ENCODE data around the gene HOMER3.
"Not testable (repeated sequence)": the region's sequence is repeated elsewhere in the genome, so short reads cannot be mapped to it uniquely, and the experiment has no call there.

Gene HOMER3

GRCh38 chr19:18952364-18953003, 11.5 kb upstream of the HOMER3 start:
- not testable (repeated sequence) for DNase-seq (ENCODE audit: low read depth in 3 of 3)

- DNase-seq (ENCODE audit: low read depth in 3 of 3), result no peak
These were observed 10.8 kb upstream of the HOMER3 start for GRCh38 chr19:18951721-18952281.

- no peak for DNase-seq (ENCODE audit: low read depth in 3 of 3)
These were observed 8.8 kb upstream of the HOMER3 start for GRCh38 chr19:18949858-18950257.

DNA sequence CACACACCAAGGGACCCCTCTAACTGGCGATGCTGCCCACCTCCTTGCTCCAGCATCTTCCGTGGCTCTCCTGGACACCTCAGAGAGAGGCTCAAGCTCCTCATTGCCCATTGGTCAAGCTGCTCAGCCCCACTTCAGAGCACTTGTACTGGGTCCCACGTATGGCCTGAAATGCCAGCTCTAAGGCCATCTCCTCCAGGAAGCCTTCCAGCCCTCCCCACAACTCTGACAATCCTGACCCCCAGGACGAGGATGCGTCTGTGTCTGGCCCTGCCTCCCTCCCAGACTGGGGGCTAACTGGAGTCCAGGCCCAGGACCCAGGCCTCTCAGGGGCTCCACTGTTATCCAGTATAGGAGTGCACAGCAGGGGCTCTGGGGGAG, 7.9 kb upstream of the HOMER3 start:
- no peak for DNase-seq (ENCODE audit: low read depth in 3 of 3)

DNA sequence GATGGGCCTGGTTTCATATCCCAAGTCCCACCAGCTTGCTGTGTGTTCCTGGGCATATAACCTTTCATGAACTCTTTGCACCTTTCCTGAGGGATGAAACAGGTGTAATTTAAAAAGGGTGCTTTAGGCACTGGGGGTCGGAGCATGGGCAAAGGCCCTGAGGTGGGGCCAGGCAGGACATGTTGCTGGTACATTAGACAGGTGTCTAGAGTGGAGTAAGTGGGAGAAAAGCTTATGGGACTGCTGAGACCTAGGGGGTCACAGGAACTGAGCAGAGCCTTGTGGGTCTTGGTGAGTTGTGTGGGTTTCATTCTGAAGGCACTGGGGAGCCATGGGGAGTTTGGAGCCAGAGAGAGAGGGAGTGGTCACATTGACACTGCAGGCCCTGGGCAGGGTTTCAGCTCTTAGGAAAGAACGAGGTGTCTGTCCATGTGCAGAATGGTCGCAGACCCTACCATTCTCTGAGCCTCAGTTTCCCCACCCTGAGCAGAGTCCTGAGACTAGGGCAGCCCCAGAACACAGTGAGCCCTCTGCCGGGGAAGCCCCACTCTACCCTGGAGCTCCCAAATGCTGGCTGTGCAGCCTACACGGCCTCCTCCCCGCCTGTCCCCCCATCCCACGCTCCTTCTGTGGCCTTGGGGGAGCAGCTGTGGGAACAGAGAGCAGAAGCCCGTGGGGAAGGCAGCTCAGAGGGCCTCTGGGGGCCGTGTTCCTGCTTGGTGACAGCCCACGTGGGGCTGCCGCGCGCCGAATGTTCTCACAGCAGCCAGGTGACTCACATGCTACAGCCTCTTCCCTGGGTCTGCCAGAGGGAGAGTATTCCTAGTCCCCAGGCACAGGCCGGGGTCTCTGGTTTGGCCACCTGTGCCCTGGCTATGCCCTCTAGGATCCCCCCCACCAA, 7.3 kb upstream of the HOMER3 start:
- DNase-seq (ENCODE audit: low read depth in 3 of 3), result no peak

- no peak for DNase-seq (ENCODE audit: low read depth in 3 of 3)
These were observed 5.9 kb upstream of the HOMER3 start for GRCh38 chr19:18946918-18947317.

DNA sequence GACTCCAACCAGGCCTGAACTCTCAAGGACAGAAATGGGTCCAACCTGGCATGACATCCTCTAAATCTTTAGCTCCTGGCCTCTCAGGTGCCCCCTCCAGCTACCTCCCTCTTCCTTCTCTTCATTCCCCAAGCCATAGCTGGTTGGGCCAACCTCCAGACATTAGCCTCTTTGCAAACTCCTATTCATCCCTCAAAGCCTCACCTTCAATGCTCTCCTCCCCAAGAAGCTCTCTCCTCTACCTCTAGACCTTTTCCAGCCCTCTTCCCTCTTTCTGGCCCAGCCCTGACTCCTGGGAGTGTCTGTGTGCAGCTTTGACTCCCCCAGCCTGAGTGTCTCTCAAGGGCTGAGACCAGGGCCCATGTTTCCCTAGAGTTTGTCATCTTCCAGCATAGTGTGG, 5.3 kb upstream of the HOMER3 start:
- DNase-seq (ENCODE audit: low read depth in 3 of 3), result no peak

GRCh38 chr19:18945297-18945696, 4.3 kb upstream of the HOMER3 start:
- no peak for DNase-seq (ENCODE audit: low read depth in 3 of 3)

DNA sequence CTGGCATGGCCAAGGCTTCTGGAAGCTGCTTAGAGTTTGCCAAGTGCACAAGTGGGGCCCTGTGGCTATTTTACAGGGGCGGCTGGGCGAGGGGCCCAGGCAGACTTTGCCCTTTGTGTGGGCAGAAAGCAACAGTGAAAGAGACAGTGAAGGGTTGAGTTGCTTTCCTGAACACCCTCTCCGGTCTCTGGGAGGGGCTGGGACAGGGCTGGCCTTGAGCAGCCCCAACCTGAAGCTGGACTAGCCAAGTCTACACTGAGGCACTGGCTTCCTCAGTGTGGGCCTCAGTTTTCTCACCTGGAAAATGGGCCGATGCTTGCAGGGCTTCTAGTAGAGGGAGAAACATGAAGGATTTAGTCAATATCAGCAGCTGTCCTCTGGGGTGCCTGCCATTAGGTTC, 2.4 kb upstream of the HOMER3 start:
- no peak for DNase-seq (ENCODE audit: low read depth in 3 of 3)

DNA sequence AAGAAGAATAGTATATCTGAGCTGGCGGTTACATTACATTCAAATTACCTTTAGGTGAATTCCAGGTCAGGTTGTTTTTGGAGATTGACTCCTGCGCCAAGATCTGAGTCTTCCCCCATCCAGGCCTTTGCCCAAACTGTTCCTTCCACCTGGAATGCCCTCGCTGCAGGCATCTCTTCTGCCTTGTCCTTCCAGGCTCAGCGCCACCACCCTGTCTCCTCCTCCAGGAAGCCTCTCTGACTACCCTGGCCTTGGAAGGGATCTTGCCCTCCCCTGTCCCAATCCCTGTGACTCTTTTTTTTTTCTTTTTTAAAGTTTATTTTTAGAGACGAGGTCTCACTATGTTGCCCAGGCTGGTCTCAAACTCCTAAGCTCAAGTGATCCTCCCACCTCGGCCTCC, 1.7 kb upstream of the HOMER3 start:
- no peak for DNase-seq (ENCODE audit: low read depth in 3 of 3)

DNA sequence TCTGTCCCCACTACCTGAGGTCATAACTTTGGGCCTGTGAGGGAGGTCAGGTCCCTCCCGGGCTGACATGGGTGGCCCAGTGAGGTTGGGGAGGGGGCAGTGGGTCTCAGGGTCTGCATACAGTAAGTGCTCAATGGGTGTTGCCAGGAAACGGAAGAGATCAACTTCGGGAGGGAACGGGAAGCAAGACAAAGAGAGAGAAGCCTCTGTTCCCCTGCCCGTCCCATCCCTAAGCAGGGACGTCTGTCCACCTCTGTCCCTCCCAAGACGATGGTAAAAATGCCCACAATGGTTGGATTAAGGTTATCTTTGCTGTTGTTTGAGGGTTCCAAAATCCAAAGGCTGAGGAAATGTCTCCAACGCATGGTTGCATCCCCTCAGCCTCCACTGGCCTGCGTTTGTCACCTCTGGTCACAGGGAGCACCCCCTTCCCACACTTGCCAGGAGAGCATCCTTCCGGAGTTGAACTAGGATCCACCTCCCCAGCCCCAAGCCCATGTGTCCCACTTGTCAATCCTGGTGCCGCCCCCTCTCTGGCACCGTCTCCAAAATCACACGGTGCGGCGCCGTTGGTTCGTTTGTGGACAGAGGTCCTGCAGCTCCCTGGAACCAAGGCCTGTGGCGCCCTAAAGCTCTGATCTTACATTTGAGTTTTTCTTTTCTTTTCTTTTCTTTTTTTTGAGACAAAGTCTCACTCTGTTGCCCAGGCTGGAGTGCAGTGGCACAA, 774 bp upstream of the HOMER3 start:
- no peak for DNase-seq (ENCODE audit: low read depth in 3 of 3)

- no peak for DNase-seq (ENCODE audit: low read depth in 3 of 3)
These were observed 872 bp downstream of the HOMER3 start for GRCh38 chr19:18939922-18940768.

GRCh38 chr19:18939163-18939562, 1.9 kb downstream of the HOMER3 start:
- DNase-seq (ENCODE audit: low read depth in 3 of 3), result no peak

- DNase-seq (ENCODE audit: low read depth in 3 of 3), result no peak
These were observed 7.7 kb downstream of the HOMER3 start for GRCh38 chr19:18933297-18933696.

DNA sequence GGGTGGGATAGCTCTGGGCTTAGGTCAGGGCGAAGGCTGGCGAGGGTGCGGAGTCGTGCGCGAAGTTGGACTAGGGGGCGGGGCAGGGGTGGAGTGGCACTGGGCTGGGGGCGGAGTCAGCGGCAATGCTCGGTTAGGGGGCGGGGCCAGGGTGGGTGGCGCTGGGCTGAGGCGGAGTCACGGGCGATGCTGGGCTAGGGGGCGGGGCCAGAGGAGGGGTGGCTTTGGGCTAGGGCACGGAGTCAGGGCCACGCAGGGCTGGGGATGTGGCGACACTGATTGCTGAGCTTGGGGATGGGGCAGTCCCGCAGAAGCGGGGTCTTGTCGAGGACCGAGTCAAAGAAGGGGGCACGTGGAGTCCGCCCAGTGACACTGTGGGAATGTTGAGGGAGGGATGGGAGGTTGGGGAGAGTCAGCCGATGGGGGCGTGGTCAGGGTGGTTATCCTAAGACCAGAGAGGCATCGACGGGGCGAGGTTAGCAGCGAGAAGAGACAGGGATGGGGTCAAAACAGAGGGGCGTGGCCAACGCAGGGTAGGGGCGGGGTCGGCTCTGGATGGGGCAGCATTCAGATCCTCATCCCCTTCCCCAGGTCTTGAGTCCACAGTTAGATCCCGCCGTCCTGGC, 8.7 kb downstream of the HOMER3 start:
- peak; percentile 70 to 87 (median 73) for DNase-seq (ENCODE audit: low read depth in 3 of 3)

- no peak for DNase-seq (ENCODE audit: low read depth in 3 of 3)
These were observed 9.5 kb downstream of the HOMER3 start for GRCh38 chr19:18931316-18932162.

GRCh38 chr19:18929311-18929710, 11.7 kb downstream of the HOMER3 start:
- DNase-seq (ENCODE audit: low read depth in 3 of 3), result no peak

- no peak for DNase-seq (ENCODE audit: low read depth in 3 of 3)
These were observed 12.8 kb downstream of the HOMER3 start for GRCh38 chr19:18928018-18928805.

- no peak for DNase-seq (ENCODE audit: low read depth in 3 of 3)
These were observed 16.3 kb downstream of the HOMER3 start for GRCh38 chr19:18924684-18925213.

Data from stimulated activated CD4-positive, alpha-beta T cell treated with anti-CD3 and anti-CD28 coated beads, TNF-alpha, amount 100 ng/mL, for 24 hours (primary cell).